Keratinocyte (primary cell): Measurements from ENCODE around the gene ENPP3.

ENCODE experiments used
- EZH2 ChIP-seq: IDR thresholded peaks from one replicate; pipeline ENCODE4 v1.6.1; 2012; ENCODE audit warnings: inconsistent platforms, mild to moderate bottlenecking, low read length, moderate library complexity
- TF ChIP-seq, protein P1 (sequence below), 3 experiments: IDR thresholded peaks in 1 of 3; conservative IDR thresholded peaks in 1 of 3; optimal IDR thresholded peaks in 1 of 3; 2 replicates in 2 of 3; 3 replicates in 1 of 3; pipeline versions ENCODE3 to v1.5.1; 2011; ENCODE audit warnings: low read length in 3 of 3, mild to moderate bottlenecking in 3 of 3, moderate library complexity in 2 of 3, control low read depth in 1 of 3, inconsistent platforms in 1 of 3; ENCODE audit not compliant: insufficient read depth in 2 of 3; ENCODE audit errors: extremely low read depth in 1 of 3

DNA sequence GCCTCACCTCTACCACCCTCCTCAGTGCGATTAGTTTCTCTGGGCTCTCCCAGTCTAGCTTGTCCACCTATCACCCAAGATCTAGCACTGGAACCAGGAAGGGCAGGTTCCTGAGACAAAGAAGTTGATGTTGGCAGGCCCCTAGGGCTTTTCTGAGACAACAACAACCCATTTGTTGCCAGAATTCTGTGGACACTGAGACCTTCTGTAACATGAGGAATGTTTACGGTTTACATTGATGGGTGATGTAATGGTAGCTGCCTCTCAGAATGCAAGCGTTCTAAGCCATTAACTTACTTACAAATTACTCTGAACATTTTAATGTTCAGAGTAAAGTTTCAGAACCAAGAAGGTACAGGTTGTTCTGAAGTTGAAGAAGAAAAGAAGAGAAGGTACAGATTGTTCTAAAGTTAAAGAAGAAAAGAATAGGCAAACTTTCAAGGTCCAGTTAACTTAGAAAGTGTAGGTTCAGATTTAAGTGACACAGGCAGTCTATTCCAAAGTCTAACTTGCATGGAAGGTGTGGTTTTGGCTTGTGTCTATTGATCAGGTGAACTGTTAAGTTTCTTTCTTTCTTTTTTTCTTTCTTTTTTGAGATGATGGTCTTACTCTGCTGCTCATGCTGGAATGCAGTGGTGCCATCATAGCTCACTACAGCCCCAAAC, 5.3 kb upstream of the ENPP3 start:
- TF ChIP-seq, protein P1, sequence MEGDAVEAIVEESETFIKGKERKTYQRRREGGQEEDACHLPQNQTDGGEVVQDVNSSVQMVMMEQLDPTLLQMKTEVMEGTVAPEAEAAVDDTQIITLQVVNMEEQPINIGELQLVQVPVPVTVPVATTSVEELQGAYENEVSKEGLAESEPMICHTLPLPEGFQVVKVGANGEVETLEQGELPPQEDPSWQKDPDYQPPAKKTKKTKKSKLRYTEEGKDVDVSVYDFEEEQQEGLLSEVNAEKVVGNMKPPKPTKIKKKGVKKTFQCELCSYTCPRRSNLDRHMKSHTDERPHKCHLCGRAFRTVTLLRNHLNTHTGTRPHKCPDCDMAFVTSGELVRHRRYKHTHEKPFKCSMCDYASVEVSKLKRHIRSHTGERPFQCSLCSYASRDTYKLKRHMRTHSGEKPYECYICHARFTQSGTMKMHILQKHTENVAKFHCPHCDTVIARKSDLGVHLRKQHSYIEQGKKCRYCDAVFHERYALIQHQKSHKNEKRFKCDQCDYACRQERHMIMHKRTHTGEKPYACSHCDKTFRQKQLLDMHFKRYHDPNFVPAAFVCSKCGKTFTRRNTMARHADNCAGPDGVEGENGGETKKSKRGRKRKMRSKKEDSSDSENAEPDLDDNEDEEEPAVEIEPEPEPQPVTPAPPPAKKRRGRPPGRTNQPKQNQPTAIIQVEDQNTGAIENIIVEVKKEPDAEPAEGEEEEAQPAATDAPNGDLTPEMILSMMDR (optimal IDR thresholded peaks at IDR 0.05 in 1 of 3, IDR thresholded peaks at IDR 0.05 in 1 of 3, conservative IDR thresholded peaks at IDR 0.05 in 1 of 3; ENCODE audit: extremely low read depth in 1 of 3, insufficient read depth in 2 of 3, low read length in 3 of 3): no peak
- no peak for TF ChIP-seq EZH2
